HG03175 (cell line): ENCODE data around the gene MECP2.

ENCODE experiments used
- ATAC-seq: cut with Tn5 transposase; IDR thresholded peaks from one replicate; pipeline ENCODE4 v1.9.1; 2021; ENCODE audit warnings: mild to moderate bottlenecking, moderate library complexity; ENCODE audit not compliant: unreplicated experiment

MECP2 gene

GRCh38 chrX:154019633-154020528 lies 77.6 kb downstream of the MECP2 start, which contains the start of gene IRAK1:
Gene IRAK1 (minus strand): TSS chrX:154019902. CDS start chrX:154019812, 90 bp downstream.
- peak; percentile 83 for ATAC-seq

- ATAC-seq: peak; percentile 16
Observed at GRCh38 chrX:154019061-154019621, 78.4 kb downstream of the MECP2 start.

GRCh38 chrX:154018518-154019060 lies 78.9 kb downstream of the MECP2 start:
- no peak for ATAC-seq

GRCh38 chrX:154017766-154018517 lies 79.6 kb downstream of the MECP2 start:
- no peak for ATAC-seq

GRCh38 chrX:154016366-154017076 lies 81.0 kb downstream of the MECP2 start:
- no peak for ATAC-seq

- ATAC-seq: no peak
Observed at GRCh38 chrX:154015581-154016264, 81.8 kb downstream of the MECP2 start.

- ATAC-seq: no peak
Observed at GRCh38 chrX:154014429-154015380, 82.8 kb downstream of the MECP2 start.

GRCh38 chrX:154013614-154014360 lies 83.7 kb downstream of the MECP2 start:
- ATAC-seq: no peak

GRCh38 chrX:154013001-154013421 lies 84.5 kb downstream of the MECP2 start:
- ATAC-seq: no peak

GRCh38 chrX:154012336-154012991 lies 85.1 kb downstream of the MECP2 start:
- ATAC-seq: no peak

- no peak for ATAC-seq
Observed at GRCh38 chrX:154011376-154012335, 85.9 kb downstream of the MECP2 start.

GRCh38 chrX:154010330-154011087 lies 87.0 kb downstream of the MECP2 start:
- ATAC-seq: no peak

- ATAC-seq: no peak
Observed at GRCh38 chrX:154008521-154008920, 89.0 kb downstream of the MECP2 start.

GRCh38 chrX:154006947-154007346 lies 90.6 kb downstream of the MECP2 start:
- no peak for ATAC-seq

GRCh38 chrX:154004315-154004714 lies 93.2 kb downstream of the MECP2 start:
- no peak for ATAC-seq

- peak; percentile 56 for ATAC-seq
Observed at GRCh38 chrX:154002215-154002719, 95.2 kb downstream of the MECP2 start.
